Stimulated activated CD8-positive, alpha-beta memory T cell treated with anti-CD3 and anti-CD28 coated beads, Interleukin-4, amount 100 ng/mL, for 4 hours (primary cell): Measurements from ENCODE around the gene BCR.

Source experiments
- DNase-seq, 2 donors: peaks; one replicate each; pipeline ENCODE4 v3.0.0-alpha.2; 2020; ENCODE audit warnings: low read depth in 2 of 2, low spot score in 1 of 2

BCR gene

GRCh38 chr22:23150762-23151161 lies 29.5 kb upstream of the BCR start:
- no peak for DNase-seq

DNA sequence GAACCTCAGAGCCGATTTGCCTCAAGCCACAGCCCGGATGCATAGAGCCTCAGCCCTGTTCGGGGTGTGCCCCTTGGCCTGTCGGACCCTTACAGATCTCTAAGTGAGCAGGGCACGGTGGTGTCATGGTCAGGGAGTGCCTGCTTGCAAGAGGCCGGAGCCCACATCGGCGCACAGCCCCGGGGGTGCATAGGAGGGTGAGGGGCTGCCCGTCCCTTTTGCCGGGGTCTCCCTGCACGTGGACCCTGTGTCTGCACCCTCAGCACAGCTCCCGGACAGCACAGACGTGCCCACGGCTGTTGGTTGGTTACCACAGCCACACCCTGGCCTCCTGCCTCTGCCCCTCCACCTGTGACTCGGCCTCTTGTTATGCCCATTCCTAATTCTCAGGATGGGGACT lies 28.5 kb upstream of the BCR start:
- no peak for DNase-seq

GRCh38 chr22:23152238-23153114 lies 27.8 kb upstream of the BCR start:
- no peak for DNase-seq

GRCh38 chr22:23153994-23154393 lies 26.3 kb upstream of the BCR start:
- DNase-seq, result no peak

DNA sequence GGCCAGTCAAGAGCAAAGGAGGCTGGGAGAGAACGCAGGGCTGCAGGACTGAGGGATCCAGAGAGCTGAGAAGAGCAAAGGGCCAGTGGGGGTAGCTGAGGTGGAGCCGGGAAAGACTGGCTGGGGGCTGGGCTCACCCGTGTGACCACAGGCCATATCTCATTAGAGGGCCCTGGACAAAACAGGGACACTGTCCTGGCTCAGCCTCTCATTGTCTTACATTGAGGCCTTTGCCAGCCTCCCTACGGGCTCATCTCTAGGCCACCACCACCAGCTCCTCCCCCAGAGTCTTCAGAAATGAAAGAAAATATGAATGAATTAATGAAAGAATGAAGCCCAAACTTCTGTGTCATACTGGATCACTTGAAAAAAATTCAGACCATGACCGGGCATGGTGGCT lies 25.8 kb upstream of the BCR start:
- DNase-seq, result no peak

GRCh38 chr22:23155143-23155542 lies 25.2 kb upstream of the BCR start:
- DNase-seq, result no peak

GRCh38 chr22:23155831-23156230 lies 24.5 kb upstream of the BCR start:
- no peak for DNase-seq

GRCh38 chr22:23156286-23156685 lies 24.0 kb upstream of the BCR start:
- DNase-seq, result no peak

- DNase-seq, result no peak
Measured at GRCh38 chr22:23157560-23158515, 22.5 kb upstream of the BCR start.

DNA sequence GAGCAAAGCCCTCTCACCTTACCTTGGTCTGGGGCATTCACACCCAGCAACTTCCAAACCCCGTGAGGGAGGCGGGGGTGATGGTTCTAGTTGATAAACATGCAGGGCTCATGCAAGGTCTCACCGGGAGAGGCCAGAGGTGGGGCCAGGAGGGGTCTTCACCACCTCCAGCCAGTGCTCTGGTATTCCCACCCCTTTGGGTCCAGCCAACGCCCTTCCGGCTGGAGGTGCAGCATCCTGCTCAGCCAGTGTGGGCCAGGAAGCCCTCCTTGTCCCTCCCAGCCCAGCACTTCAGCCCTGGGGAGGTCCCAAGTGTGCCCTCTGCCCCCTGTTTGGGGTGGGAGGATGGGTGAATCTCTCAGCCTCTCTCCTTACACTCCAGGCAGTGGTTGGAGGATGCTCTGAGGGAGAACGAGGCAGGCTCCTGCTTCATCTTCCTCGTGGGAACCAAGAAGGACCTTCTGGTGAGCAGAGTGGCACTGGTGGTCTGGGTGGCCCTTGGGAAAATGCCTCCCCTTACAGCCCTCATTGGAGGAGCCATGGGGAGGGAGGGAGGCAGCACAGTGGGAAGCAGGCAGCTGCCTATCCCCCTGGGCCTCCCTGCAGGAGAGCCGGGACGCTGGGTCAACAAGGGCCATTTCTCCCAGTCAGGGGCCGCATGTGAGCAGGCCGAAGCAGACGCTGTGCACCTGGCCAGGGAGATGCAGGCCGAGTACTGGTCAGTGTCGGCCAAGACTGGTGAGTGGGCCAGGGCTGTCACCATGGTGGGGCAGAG lies 21.6 kb upstream of the BCR start:
- no peak for DNase-seq

DNA sequence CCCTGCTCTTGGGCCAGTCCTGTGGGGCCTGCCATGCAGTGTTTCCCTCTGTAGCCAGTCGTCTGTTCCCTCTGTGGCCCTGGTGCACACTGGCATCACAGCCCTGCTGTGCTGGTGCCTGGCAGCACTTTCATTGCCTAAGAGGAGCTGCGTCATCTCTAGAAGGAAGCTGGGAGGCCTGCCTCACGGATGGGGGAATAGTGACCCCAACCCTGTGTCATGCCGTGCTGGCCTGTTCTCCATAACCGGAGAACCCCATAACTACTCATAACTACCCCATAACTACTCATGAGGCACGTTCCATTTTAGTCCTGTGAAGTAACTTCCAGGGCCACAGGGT lies 21.0 kb upstream of the BCR start:
- no peak for DNase-seq

DNA sequence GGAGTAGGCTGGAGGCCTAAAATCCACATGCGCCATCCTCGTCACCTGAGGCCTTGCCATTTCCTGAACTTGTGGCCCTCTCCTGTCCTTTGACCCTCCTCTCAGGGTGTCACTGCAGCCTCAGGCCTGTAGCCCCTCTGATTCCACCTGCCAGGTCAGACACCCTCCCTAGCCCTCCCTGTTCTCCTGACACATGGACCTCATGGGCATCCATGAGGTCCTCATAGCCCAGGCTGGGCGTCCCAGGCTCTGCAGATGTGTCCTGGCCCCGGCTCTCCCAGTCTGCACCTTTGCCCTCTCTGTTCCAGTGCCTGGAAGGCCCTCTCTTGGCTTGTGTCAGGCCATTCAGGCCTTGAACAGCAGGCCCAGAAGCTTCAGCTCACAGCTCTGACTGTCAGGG lies 19.3 kb upstream of the BCR start:
- DNase-seq, result no peak

DNA sequence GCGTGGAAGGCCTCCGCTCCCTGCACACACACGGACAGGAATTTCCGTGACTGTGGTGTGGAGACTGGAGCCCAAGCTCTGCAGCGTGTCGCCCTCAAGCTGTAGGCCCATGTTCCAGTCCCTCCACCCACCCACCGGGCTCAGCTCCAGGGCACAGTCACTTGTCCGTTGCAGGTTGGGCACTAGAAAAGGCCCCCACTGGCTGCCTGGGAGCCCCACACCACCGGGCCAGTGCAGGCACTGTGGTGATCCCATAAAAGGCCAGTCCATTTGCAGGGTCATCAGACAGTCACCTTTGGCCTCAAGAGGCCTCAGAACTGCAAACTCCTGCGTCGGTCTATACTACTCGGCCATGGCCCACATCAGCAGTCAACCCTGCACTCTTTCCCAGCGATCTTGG lies 18.7 kb upstream of the BCR start:
- DNase-seq, result no peak

DNA sequence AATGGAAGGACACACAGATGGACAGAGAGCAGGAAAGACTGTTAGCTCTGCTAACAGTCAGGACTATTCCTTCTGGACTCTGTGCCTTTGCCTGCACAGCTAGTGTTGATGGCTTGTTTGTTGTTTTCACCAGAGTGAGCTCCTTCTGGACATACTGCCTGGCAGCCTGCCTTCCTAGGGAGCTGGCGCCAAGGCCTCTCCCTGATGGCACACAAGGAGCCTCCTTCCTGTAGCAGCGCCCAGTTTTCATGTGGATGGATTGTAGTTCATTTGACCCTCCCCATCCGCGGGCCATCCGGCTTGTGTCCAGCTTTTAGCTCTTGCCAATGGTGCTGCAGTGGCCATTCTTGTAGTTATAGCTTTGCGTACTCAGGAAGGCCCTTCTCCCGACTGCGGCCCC lies 16.6 kb upstream of the BCR start:
- DNase-seq, result no peak

DNA sequence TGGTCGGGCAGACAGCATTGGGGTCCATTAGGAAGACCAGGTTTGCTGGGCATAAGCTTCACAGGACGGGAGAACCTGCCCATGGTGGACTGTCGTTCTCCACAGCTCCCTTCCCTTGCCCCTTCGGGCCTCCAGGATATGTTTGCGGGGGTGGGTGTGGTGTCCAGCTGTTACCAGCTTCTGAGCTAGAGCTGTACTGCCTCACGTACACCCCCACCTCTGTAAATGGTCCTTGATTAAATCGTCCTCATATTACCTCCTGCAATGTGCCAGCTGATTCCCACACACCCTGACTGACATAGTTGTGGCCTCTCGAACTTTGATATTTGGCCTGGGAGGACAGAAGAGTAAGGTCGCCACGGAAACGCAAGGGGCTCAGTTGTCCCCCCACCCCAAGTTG lies 16.2 kb upstream of the BCR start:
- DNase-seq, result no peak

DNA sequence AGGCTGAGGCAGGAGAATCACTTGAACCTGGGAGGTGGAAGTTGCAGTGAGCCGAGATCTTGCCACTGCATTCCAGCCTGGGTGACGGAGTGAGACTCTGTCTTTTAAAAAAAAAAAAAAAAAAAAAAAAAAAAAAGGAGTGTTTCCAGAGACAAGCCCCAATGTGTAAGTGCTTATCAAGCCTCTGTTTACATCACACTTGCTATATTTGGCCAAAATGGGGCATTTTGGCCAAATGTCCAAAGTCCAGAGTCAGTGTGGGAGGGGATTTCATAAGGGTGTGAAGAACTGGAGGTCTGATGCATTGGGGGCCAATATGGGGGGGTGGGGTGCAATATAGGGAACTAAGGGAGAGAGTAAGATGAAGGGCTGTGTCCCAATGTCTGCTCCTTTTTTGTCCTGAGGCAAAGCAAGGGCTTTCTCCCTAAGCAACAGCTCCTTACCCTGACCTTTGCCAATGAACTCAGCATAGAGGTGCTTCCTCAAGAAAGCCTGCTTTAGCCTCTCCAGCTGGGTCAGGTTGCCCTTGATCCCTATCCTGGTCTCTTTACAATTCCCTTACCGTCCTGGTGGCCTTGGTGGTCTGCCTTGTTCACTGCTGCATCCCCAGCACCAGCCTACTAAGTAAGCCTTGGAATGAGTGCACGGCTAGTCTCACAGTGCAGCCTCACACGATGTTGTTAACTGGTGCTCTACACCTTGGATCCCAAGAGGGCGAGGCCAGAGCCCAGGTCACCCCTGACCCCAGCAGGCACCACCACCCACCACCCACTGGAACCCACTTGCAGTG lies 14.1 kb upstream of the BCR start:
- DNase-seq, result no peak

- DNase-seq, result no peak
Measured at GRCh38 chr22:23166841-23167616, 13.3 kb upstream of the BCR start.

- DNase-seq, result no peak
Measured at GRCh38 chr22:23168391-23169042, 11.8 kb upstream of the BCR start.

GRCh38 chr22:23169043-23169406 lies 11.3 kb upstream of the BCR start:
- DNase-seq, result no peak
